ENCODE data around the gene ITPRID1. TPM values are rescaled to one million over a fixed set of nuclear protein-coding genes. Genes with fewer than 3 reads are reported as not detected.

ITPRID1 gene
- total and polyA plus RNA-seq, 10 of the 15 experiments (the other 5 are each of a cell fraction or from before 2014, with no cell fraction given), result 0.06 TPM; not detected in 9

- H3K4me2 ChIP-seq (ENCODE audit: control insufficient read depth, insufficient read depth), result no peak overlapping the region
- ATAC-seq, result peak; percentile 51
- FAIRE-seq, result no peak
- no peak overlapping the region for H3K9ac ChIP-seq (ENCODE audit: control insufficient read depth, insufficient read depth, low read length)
- ChIA-PET POLR2A (interaction anchor here (0.6 to 1.2 kb wide), 2 partner anchors 11 to 1185 kb away, joined by 3 read pairs; no protein-coding TSS in a partner anchor), CTCF (interaction anchor here (1.0 to 2.9 kb wide), 5 partner anchors 11 to 1365 kb away, joined by 3 to 19 read pairs (median 7); no protein-coding TSS in a partner anchor), SMC1A (ENCODE audit: uncharacterized antibody, unreplicated experiment) (interaction anchor here (1.0 to 6.8 kb wide), 6 partner anchors 10 to 28 kb away, joined by 3 to 80 read pairs (median 5); no protein-coding TSS in a partner anchor), RAD21 (ENCODE audit: unreplicated experiment) (interaction anchor here (1.2 to 3.9 kb wide), 3 partner anchors 11 to 22 kb away, joined by 3 to 48 read pairs (median 13); partner anchors contain the start of gene PPP1R17)
- no peaks in the 10 kb centered on the region for H4K20me1 ChIP-seq (ENCODE audit: control insufficient read depth, insufficient read depth)
- no peaks in the 10 kb centered on the region for H3K79me2 ChIP-seq (ENCODE audit: control insufficient read depth, insufficient read depth, low read length)
- no peaks in the 10 kb centered on the region for H3K4me1 ChIP-seq (ENCODE audit: control insufficient read depth, insufficient read depth, low read length)
- no peak overlapping the region for H2AFZ ChIP-seq (ENCODE audit: control insufficient read depth, low read depth, low read length)
- DNase-seq (ENCODE audit: low read depth, low spot score), result peak; percentile 27
- H3K27ac ChIP-seq (ENCODE audit: control insufficient read depth, insufficient read depth), result no peak overlapping the region
- no peak overlapping the region for H3K4me3 ChIP-seq
- peaks cover 0 to 3% of the 10 kb centered on the region in 2 experiments; a peak in 1 of 4 replicates for H3K27me3 ChIP-seq (replicated peaks in 1 of 2; ENCODE audit: control insufficient read depth in 2 of 2, insufficient read depth in 2 of 2, low read length in 1 of 2)
- in situ Hi-C loops (cut with MboI) (no loop called here), intact Hi-C loops (cut with micrococcal nuclease; ENCODE audit: unreplicated experiment) (no loop called here)
- TF ChIP-seq IKZF2 (IDR thresholded peaks at IDR 0.05), result no peak
- TF ChIP-seq MTA2 (IDR thresholded peaks at IDR 0.05; ENCODE audit: low read depth), result peak; percentile 86
- TF ChIP-seq MEF2B (IDR thresholded peaks at IDR 0.05; ENCODE audit: partially characterized antibody, poor library complexity, severe bottlenecking), result peak; percentile 79
- peak; percentile 55 for TF ChIP-seq ATF7 (IDR thresholded peaks at IDR 0.05; ENCODE audit: low read depth)
- TF ChIP-seq EED (IDR thresholded peaks at IDR 0.05; ENCODE audit: low read depth), result no peak
- H3K9me3 ChIP-seq (replicated peaks; ENCODE audit: control insufficient read depth, insufficient read depth, low read length), result no peaks in the 10 kb centered on the region
- BruUV-seq (replicated peaks), result no TSS peak
- no peaks in the 10 kb centered on the region for H3K36me3 ChIP-seq (ENCODE audit: control insufficient read depth in 2 of 2, insufficient read depth in 2 of 2, low read length in 1 of 2)
- 10% methylated on average over 5 of the region's 5 CpGs for WGBS (ENCODE audit: insufficient coverage, insufficient replicate concordance, low lambda C conversion rate, missing lambda C conversion rate)
Observed at GRCh38 chr7:31707089-31707488, 193.2 kb downstream of the ITPRID1 start.

Other genes starting within 250 kb of the ITPRID1 start
- gene NEUROD6, start 173.4 kb upstream of the ITPRID1 start, total RNA-seq (2014; rRNA removed), result not detected in 2 replicates
- gene NEUROD6, start 173.4 kb upstream of the ITPRID1 start, total RNA-seq (2014; rRNA removed; fragmentation: Illumina TruSeq; extraction: Trizol), result not detected in 2 replicates
- gene NEUROD6, start 173.4 kb upstream of the ITPRID1 start, total RNA-seq (2021), result not detected in 2 replicates
- not detected in 2 replicates for gene NEUROD6, start 173.4 kb upstream of the ITPRID1 start, polyA plus RNA-seq (2011; rRNA removed)
- not detected in 2 replicates for gene NEUROD6, start 173.4 kb upstream of the ITPRID1 start, polyA plus RNA-seq (2014; fragmentation: Illumina TruSeq; extraction: Trizol)
- gene NEUROD6, start 173.4 kb upstream of the ITPRID1 start, polyA plus RNA-seq (2014; fragmentation: Nextera tagmentation; extraction: Ambion mirVana), result not detected
- gene NEUROD6, start 173.4 kb upstream of the ITPRID1 start, polyA plus RNA-seq (2014; rRNA removed), result not detected in 2 replicates
- not detected for gene NEUROD6, start 173.4 kb upstream of the ITPRID1 start, polyA plus RNA-seq (2016; fragmentation: Nextera tagmentation; extraction: Ambion mirVana)
- not detected in 2 replicates for gene PPP1R17, start 173.1 kb downstream of the ITPRID1 start, total RNA-seq (2014; rRNA removed)
- gene PPP1R17, start 173.1 kb downstream of the ITPRID1 start, total RNA-seq (2014; rRNA removed; fragmentation: Illumina TruSeq; extraction: Trizol), result not detected in 2 replicates
- not detected in 2 replicates for gene PPP1R17, start 173.1 kb downstream of the ITPRID1 start, total RNA-seq (2021)
- gene PPP1R17, start 173.1 kb downstream of the ITPRID1 start, polyA plus RNA-seq (2011; rRNA removed), result 0.05 and 0.09 TPM in 2 replicates
- not detected in 2 replicates for gene PPP1R17, start 173.1 kb downstream of the ITPRID1 start, polyA plus RNA-seq (2014; fragmentation: Illumina TruSeq; extraction: Trizol)
- gene PPP1R17, start 173.1 kb downstream of the ITPRID1 start, polyA plus RNA-seq (2014; fragmentation: Nextera tagmentation; extraction: Ambion mirVana), result not detected
- gene PPP1R17, start 173.1 kb downstream of the ITPRID1 start, polyA plus RNA-seq (2014; rRNA removed), result not detected in 2 replicates
- gene PPP1R17, start 173.1 kb downstream of the ITPRID1 start, polyA plus RNA-seq (2016; fragmentation: Nextera tagmentation; extraction: Ambion mirVana), result under 1 TPM; 0.19 to 0.28 TPM